GM19395 (cell line): ENCODE results near the gene FRMD4A.
"Not testable (repeated sequence)": the region's sequence is repeated elsewhere in the genome, so short reads cannot be mapped to it uniquely, and the experiment has no call there.

ENCODE experiments used
- ATAC-seq: cut with Tn5 transposase; IDR thresholded peaks from one replicate; pipeline ENCODE4 v1.9.1; 2021; ENCODE audit warnings: mild to moderate bottlenecking, moderate library complexity; ENCODE audit not compliant: unreplicated experiment

The FRMD4A gene

DNA sequence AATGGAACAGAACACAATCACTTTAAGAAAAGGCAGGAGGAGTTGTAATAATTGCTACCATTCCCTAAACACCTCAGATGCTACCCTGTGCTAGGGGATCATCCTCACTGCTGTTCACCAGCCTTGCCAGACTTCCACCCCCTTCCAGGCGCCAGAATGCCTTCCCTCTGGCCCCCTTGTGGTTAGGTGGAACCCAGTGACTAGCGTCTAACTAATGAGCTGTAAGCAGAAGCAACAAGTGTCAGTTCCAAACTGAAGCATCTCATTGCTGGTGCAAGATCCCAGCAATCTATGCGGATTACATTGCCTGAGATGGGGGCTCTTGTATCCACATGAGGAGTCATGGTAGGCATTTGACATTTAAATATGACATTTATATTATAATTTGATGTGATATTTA lies 86.6 kb downstream of the FRMD4A start:
- no peak for ATAC-seq

DNA sequence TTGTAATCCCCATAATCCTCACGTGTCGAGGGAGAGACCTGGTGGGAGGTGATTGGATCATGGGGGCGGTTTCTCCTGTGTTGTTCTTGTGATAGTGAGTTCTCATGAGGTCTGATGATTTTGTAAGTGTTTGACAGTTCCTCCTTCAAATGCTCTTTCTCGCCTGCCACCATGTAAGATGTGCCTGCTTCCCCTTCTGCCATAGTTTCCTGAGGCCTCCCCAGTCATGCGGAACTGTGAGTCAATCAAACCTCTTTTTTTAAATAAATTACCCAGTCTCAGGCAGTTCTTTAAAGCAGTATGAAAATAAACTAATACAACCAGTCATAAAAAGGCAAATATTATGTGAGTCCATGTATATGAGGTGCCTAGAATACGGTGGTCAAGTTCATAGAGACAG lies 87.5 kb downstream of the FRMD4A start:
- no peak for ATAC-seq

DNA sequence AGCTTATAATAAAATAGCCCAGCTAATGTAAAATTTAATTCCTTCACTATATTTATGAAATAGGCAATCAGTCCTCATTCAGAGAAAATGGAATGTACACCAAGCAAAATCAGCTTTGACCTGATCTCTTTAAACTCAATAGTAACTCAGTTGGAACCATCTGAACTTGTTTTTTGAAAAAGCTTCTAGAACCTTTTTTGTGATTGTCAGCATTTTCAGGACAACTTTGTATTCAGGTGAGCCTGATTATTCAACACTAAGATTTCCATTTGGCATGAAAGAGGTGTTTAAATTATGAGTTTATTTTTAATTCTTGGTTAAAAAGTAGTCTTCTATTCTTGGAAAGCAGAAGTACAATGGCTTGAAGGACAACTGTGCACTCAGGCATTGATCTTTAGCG lies 89.5 kb downstream of the FRMD4A start:
- no peak for ATAC-seq

DNA sequence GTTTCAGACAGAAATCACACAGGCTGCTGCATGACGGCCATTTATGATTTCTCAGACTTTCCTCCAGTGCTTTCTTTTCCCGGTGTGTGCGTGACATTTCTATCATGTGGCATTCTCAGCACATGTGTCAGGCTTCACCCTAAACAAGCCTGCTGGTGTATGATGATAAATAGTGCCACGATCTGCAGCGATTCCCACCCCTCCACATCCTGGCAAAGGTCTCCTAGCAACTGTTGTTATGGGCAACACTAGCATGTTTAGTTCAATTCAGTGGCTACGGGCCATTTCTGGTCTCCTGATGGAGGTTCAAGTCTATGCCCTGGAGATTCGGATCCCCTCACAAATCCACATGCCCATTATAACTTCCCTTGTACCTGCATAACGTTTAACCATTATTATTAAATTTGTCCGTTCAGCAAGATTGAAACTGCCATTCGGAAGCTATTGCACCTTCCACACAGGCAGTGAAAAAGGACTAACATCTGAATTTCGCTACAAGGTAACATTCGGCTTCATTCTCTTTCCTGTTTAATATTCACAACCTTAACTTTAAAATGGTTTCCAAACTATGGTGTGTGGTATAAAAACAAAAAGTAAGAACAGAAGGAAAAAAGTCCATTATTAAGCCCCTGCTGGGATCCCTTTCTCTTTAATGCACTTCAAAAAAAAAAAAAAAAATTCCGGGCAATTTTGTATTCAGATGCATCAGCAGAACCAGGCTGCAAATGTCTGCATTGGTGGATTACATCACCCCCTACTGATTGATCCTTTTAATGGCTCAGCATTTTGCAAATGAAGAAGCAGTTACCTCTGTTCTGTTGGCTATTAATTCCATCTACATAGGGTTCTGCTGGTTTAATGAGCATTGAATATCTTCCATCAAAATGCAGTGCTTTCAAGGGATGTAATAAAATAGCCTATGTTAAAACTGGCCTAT lies 90.2 kb downstream of the FRMD4A start:
- ATAC-seq, result no peak

DNA sequence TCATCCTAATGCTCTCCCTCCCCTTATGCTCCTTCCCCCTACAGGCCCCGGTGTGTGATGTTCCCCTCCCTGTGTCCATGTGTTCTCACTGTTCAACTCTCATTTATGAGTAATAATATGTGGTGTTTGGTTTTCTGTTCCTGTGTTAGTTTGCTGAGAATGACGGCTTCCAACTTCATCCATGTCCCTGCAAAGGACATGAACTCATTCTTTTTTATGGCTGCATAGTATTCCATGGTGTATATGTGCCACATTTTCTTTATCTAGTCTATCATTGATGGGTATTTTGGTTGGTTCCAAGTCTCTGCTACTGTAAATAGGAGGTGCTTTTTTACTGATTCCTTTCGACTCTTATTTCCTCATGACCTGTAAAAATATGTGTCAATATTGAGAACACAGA lies 92.1 kb downstream of the FRMD4A start:
- not testable (repeated sequence) for ATAC-seq

DNA sequence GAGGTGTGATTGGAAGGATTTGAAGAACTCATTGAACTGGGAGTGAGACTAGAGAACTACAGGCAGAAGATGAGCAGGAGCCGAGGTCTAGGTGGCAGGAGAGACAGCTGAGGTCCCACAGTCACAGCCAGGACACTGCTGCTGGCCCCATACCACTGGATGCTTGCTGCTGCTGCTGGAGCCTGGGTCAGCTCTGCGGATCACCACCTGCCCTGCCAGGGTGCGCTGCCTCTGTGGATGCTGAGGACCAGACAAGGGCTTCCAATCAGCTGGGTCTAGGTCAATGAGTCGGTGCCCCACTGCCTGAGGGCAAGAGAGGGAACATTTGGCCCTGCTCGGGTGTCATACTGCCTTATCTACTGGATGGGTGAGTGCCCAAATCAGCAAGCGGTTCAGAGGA lies 94.4 kb downstream of the FRMD4A start:
- no peak for ATAC-seq

DNA sequence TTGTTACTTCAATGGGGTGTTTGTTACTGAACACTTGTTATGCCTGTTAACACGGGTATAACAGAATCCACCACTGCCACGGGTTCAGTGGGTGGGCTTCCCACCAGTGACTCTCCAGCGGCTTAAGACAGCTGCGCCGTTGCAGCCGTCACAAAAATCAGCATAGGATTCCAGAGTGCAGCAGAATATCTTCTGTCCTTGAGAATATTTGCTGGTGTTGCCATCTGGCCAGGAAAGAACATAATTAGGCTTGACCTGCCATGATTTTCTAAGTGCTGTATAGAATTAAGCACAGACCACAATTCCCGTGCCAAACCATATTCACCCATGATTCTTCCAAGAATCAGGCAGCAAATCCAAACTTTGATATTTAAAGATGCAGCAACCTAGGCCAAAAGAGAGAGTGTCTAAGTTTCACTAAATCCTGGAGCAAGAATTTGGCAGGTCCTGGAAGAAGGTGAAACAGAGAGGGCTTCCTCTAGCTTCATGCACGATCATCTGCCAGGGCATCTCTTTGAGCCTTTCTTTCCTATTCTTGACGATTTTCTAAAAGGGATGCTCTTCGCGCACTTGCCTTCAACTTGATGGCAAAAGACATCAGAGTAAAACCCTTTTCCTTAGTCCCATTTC lies 95.0 kb downstream of the FRMD4A start:
- ATAC-seq, result no peak

DNA sequence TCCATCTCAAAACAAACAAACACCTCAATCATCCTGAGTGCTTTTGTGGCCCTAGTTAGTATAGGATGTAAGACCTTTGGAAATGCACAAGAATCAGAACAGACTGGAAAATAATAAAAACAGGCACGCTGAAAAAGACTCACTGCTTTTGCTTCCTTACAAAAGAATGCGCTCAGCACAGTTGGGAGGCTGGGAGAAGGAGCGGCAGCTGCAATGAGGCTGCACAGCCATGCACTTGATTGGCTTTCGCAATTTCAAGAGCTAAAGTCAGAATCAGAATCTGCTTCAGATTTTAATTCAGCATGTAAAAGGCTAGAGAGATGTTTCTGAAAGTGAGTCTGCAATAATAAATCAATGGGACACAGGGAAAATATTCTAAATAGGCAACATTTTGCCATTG lies 97.2 kb downstream of the FRMD4A start:
- no peak for ATAC-seq

DNA sequence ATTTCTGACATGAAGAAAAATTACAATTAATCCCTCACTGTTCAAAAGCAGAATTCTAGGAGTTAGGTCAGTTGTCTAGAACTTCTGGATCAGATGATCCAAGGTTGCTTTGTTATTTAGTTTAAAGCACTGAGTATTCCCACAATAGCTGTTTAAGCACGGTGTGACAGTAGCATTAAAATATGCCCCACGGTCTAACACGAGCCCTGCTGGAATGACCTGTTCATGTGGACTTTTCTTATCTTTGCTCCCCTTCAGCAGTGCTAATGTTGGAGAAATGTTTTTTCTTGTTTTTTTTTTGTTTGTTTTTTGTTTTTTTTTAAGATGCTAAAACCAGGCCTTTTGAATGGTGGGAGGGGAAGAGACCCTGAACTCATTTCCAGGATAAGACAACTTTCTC lies 101.9 kb downstream of the FRMD4A start:
- not testable (repeated sequence) for ATAC-seq

DNA sequence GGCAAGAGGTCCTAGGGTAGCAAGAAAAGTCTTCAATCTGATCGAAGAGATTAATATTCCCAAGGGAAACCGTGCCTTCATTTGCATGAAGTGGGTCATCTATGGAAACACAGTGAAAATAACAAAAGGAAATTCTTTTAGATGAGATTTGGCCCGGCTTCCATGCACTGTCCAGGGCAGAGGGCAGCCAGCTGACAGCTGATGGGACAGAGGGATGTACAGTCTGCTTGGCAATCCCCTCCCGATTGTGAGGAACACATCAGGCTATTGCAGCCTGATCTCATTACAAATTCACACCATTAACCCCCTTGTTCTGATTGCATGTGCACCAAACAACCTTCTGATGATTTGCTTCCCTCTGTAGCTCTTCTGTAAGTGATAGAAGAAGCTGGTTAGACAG lies 105.3 kb downstream of the FRMD4A start:
- no peak for ATAC-seq

DNA sequence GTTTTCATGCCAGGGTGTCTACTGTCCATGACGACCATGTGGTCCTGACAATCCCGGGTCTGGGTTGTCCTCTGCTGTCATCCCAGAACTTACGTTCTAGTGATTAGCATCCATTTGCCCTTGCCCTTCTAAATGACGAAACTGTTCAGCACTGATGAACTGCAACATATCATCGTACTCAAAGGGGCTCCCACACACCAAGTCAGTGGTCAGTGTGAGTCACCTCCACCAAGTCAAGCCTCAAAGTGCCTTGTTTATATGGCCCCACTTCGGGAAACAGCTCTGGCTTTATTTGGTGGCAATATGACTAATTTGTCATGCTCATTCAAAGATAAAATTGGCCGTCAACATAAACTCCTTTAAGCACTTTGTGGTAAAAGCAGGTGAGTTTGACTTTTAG lies 110.7 kb downstream of the FRMD4A start:
- no peak for ATAC-seq

DNA sequence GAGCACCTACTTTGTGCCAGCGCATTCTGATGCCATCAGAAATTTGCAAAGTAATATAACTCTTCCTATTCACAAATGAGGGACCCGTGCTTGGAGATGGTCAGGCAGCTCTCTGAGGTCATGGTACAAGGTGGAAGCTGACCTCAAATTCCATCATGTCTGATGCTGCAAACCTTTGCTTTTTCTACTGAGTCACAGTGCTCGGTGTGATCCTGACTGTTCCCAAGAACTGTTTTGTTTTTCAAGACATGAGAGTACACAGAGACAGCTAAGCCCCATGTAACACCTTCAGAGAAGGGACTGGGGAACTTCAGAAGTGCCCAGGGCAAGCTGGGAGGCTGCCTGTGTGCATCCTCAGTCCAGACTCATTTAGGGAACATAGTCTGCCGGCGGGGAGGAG lies 111.3 kb downstream of the FRMD4A start:
- no peak for ATAC-seq

DNA sequence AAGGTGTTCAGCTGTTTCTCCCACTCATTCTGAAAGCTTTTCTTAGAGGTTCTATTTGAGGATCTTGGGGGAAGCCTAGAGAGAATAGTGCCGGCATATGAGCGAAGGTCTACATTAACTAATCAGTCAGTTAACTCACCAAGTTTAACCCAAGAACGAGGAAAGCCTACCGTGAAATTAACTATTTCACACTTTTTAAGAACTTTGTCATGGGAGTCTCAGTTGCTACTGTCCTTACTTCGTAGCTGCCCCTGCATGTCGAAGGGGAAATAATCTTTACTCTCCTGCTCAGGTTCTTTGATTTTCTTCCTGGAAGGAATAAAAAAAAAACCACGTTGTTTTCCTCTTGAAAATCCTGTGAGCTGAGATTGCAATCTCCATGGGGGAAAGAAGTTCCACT lies 115.1 kb downstream of the FRMD4A start:
- ATAC-seq, result no peak

DNA sequence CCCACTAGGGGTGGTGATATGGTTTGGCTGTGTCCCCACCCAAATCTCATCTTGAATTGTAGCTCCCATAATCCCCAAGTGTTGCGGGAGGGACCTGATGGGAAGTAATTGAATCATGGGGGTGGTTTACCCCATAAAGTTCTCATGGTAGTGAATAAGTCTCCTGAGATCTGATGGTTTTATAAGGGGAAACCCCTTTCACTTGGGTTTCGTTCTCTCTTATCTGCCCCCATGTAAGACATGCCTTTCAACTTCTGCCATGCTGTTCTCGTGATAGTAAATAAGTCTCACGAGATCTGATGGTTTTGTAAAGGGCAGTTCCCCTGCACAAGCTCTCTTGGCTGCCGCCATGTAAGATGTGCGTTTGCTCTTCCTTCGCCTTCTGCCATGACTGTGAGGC lies 117.0 kb downstream of the FRMD4A start:
- ATAC-seq, result not testable (repeated sequence)

DNA sequence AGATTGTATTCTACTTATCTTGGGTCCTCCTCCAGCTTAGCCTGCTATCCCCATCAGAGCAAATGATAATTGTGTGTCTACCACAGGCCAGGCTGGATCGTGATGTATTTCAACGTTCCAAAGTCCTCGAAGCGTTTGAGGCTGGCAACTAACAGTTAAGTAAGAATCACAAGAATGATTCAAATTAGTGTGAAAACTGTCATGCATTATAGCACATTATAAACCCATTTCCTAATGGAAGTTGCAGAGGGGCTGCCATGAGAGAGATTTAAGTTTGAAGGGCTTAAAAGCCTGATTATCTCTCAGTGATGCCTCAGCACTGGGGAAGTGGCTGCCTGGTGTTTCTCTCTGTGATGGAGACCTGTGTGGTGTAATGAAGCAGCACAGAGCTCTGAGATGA lies 119.1 kb downstream of the FRMD4A start:
- no peak for ATAC-seq

DNA sequence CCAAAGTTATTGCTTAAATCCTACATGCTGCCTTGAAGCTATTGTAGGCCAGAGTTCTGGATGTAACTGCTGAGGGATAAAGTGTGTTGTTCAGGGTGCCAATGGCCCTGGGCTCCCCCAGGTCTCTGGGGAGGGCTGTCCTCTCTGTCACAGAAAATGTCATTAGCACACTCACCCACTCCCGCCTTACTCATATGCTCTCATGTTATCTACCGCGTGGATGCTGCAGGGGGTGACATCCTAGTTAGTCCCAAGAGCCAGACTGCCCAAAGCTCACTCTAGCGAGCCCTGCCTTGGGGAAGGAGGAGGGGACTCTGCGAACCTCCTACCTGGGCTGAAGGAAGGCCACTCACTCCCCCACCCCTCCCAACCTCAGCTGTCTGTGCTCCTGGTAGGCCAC lies 122.5 kb downstream of the FRMD4A start:
- ATAC-seq, result no peak

DNA sequence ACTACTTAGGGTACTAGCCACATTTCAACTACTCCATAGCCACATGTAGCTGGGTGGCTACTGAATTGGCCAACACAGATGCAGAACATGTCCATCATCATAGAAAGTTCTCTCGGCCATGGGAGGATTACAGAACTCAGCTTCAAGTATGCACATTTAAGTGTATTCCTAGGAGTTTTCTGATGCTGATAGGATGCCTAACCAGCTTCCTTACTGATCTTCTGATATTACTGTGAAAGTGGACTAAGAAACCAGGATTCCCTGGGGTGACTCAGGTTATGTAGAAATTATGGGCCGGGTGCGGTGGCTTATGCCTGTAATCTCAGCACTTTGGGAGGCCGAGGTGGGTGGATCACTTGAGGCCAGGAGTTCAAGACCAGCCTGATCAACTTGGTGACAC lies 125.5 kb downstream of the FRMD4A start:
- no peak for ATAC-seq

DNA sequence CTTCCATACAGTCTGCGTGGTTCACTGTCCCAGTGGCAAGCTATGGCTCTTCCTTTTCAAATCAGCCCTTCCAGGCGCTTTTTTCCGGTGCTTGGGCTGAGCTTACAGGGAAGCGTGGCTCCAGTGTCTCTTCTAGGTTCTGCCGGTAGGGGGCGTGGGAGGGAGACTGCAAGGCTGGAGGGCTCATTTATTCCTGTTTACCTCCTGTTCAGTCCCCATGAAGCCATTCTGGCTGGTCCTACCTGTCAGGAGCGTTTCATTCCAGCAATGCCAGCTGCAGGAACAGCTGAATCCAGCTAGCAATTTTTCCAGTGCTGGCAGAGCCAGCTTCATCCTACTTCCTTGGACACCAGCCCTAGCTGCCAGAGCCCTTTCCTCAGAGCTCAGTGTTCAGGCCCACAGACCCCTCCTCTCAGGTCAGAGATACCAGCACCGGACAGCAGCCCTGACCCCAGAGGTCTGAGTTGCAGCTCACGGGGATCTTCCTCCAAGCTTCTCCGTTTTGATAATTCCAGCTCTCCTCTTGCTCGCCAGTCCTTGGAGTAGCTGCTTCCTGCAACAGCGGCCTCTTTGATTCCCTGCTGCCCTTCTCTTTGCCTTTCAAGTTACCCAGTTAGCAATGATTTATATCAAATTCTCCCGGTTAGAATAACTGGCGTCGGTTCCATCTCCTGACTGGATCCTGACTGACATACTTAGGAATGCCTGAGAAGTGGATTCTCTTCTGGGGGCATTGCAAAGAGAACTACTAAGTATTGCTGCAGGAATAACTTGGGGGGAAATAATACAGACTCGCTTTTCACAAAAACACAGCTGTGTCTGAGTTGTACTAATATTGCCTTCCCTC lies 129.8 kb downstream of the FRMD4A start:
- ATAC-seq, result no peak

DNA sequence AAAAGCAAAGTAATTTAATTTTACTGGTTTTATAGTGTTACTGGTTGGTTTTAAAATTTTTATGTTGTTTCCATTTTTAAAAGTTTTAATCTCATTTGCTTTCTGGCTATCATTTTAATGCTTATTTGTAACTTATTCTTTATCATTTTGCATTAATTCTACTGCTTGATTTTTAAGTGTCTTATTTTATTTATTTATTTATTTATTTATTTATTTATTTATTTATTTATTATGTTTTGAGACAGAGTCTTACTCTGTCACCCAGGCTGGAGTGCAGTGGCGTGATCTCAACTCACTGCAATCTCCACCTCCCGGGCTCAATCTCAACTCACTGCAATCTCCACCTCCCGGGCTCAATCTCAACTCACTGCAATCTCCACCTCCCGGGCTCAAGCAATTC lies 131.6 kb downstream of the FRMD4A start:
- ATAC-seq, result not testable (repeated sequence)

DNA sequence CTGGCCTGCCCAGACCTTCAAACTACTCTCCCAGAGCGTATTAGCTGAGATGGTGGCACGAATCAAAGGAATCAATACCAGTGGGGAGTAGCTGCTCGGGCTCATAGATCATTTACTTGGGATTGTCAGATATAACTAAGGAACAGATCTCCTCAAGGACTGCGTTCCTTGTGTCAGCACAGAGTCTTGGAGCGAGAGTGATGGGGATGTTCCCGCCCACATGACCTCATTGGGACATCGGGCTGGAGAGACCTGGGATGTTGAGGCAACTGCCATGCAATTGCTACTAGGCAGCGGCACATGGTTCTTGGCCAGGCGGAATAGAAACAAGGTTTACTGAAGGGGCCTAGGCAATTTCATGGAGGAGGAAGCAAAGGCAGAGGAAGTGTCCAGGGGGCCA lies 132.6 kb downstream of the FRMD4A start:
- no peak for ATAC-seq

DNA sequence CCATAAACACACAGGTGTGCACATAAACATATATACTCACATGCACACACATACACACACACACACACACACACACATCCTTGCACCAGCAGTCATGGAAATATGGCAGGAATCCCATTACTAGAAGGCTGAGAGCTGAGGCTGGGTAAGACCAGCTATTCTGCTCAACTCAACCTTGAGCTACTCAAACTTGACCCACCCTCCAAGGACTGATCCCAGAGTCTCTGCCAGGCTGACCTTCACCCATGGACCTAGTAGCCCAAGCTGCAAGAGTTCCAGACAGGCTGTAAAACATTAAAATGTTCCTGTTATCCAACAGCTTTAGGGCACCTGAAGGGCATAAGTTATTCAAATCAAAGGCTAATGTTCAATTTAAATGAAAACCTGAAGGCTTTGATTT lies 134.6 kb downstream of the FRMD4A start:
- ATAC-seq, result no peak

DNA sequence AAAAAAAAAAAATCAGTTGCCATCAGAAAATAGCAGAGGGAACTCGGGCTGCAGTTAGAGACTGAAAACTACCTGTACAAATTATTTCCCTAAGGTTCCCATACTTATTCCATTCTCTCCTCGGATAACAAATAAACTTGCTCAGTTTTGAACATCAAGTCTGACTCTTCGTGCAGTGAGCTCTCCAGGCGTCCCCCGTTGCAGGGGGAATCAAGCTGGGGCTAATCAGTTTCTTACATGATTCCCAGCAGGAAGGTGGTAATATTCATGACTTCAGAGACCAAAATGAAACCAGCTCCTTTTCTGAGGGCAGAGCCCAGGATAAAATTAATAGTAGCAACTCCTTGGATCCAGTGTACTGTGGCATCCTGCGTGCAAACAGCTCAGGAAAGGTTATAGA lies 135.3 kb downstream of the FRMD4A start:
- no peak for ATAC-seq
